Stimulated activated CD4-positive, alpha-beta T cell treated with anti-CD3 and anti-CD28 coated beads, Interleukin-1b, Interleukin-23, amount 100 ng/mL, for 4 hours (primary cell): ENCODE data around the gene IFITM10.
A peak's percentile ranks its signal among the peaks of the same experiment; 100 is the strongest.

ENCODE experiments used
- DNase-seq, 2 donors: peaks; one replicate each; pipeline ENCODE4 v3.0.0-alpha.2; 2020; ENCODE audit warnings: low read depth in 2 of 2

The IFITM10 gene

DNA sequence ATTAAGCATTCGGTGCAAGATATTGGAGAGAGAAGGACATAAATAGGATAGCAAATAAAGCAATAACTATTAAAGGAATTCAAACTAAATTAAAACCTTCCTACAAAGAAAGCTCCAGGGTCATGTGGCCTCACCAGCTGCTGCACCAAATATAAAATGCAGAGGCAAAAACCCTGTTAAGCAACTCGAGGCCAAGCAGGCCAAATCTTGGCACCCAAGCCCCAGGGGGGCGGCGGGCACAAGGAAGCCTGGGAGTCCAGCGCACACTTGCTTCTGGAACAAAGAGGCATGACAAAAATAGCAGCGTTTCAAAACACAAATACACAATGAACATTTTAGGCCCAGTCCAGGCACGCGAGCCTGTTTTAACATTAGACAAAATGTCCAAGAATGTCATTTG, 32.6 kb downstream of the IFITM10 start:
- no peak for DNase-seq

DNA sequence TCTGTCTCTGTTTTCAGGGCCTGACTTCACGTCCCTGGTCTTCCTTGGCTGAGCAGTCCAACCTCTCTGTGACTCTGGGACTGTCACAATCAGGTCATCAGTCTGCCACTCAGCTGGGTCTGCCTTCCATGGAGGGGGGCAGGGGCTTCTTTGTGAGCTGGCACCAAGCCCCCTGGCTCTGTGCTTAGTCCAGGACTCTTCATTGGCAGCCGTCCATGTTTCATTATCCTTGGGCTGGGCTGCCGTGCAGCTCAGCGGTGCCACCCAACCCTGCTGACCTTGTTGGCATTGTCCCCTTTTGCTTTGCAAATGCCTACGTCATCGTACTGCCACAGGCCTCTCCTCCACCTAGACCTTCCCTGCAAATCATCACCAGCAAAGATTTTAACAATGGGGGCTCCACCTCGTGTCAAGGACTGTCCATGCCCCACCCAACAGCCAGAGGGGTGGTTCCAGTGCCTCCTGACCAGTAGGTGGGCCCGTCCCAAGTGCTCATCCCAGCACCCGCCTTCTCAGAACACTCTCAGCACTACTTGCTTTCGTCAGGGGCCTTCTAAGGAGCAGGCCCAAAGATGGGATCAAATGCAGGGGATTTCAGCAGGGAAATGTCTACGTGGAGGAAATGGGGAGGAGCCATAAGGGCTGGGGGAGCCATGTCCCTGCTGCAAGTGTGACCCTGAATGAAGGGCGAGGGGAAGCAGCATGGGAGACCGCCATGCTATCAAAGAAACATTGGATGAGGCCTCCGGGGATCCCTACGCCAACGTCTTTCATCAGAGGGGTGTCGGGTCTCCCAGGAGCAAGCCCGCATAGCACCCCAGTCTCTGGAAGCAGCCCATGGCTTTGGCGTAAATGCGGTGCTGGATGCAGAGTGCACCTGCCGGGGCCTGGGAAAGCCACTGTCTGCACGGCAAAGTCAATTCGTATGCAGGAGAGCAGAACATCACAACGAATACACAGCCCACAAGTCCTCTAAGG, 35.2 kb downstream of the IFITM10 start:
- DNase-seq, result no peak

DNA sequence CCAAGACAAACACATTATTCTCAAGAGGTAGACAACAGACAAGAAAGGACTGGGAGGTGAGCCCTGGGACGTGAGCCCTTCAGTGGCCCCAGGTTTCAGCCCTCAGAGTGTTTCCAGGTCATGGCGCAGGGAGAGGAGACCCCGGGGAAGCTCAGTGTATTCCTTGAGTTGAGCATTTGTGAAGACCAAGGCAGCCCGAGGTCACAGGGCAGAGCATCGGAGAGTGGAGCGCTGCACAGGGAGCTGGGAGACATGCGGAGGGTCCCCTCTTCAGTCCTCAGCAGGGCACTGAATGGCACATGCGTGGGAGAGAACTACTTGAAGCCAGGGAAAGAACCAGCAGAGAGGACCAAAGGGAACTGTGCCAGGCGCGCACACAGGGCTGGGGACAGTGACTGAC, 41.7 kb downstream of the IFITM10 start:
- no peak for DNase-seq

DNA sequence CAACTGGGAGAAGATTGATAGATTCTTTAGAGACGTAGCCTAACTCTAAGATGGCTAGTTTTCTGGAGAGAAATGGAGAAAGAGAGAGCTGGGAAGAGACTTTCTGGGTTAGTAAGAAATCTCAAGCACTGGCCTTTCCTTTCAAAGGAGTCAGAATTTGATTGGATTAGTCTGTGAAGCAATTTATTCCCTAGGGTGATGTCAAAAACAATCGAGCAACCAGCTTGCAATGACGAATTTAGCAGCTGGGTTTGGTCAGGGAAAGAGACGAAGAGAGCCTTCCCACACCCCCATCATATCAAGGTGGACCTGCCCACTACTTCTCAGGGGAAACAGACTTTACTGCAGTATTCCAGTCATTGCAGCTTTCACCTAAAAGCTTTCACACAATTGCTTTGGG, 42.6 kb downstream of the IFITM10 start:
- DNase-seq, result no peak

DNA sequence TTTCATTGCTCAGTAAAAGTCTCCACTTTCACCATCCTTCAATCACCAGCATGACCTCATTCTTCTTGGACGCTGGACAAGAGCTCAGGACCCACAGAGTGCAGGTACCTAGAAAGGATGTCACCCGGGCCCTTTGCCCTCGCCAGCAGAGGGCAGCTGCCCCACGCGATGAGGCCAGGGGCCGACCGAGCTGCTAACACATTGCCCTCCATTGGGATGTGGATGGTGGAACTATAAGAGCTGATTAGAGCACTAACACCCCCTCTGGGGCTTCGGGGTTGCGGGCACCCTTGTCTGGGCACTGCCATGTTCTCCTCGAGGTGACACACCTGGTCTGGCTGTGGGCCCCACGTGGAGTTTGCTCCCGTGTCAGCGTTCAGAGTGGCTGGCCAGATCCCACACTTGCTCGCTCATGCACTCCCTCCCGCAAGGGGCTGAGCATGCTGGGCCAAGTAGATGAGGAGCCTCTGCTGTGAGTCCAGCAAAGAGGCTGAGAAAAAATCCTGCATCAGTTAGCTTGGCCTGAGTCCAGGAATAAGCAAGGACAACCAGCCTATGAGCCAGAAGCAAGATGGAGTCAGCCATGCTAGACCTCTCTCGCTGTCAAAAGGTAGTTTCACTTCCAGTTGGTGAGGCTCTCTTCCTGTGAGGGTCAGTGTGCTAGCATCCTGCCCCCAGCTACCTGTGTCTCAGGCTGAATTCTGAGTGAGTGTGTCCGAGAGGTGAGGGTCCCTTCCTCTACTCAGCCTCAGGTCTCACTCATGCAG, 43.6 kb downstream of the IFITM10 start:
- DNase-seq, result no peak

DNA sequence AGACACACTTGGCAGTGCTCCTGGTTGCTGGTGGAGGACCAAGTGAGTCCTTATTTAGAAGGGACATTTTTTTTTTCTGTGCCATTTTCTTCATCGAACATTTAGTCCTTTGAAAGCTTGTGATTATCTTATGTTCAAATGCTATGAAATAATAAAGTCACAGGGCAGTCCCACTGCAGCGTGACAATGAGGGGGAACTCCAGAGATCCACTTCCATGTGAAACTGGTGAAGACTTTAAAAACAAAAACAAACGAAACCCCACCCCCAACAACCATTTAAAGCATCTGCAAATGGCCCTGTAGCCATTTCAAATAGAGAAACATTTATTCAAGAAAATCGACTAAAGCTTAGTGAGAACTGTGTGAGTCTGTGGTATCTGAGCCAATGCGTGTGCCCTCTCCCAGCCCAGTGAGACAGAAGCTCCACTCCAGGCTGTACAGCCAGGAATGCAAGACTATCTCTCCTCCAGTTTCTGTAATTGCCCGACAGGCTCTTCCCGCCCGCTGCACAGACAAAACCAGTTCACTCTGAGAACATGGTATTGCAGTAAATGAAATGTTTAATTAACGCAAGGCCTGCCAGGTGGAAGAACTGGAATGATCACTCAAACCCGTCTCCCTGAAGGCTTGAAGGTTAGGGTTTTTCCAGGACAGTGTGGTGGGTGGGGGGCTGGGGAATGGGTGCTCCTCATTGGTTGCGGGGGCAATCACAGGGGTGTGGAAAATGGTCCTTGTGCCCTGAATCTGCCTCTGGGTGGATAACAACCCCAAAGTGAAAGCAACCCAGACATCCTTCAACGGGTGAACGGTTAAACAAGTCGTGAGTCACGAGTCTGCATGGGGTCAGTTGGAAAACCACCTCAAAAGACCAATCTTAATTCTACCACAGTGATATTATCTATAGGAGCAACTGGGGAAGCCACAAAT, 45.0 kb downstream of the IFITM10 start:
- DNase-seq, result no peak

DNA sequence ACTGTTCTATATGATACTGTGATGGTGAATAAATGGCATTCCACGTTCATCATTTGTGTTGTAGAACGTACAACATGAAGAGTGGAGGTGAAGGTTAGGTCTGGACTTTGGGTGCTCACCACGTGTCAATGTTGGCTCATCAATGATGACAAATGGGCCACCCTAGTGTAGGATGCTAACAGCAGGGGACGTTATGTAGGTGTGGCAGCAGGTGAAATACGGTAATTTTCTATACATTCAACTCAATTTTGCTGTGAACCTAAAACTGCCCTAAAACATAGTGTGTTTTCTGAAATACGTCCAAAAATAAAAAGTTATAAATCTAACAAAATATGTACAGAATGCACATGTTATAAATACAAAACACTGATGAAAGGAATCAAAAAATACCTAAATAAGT, 47.2 kb downstream of the IFITM10 start:
- DNase-seq, result no peak

DNA sequence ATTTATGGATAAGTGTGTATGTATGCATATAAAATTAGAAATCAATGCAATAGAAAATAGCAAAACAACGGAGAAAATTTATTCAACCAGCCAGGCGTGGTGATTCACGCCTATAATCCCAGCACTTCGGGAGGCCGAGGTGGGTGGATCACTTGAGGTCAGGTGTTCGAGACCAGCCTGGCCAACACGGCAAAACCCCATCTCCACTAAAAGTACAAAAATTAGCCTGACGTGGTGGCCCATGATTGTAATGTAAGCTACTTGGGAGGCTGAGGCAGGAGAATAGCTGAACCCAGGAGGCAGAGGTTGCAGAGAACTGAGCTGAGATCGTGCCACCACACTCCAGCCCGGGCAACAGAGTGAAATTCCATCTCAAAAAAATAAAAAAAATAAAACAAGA, 47.9 kb downstream of the IFITM10 start:
- no peak for DNase-seq

DNA sequence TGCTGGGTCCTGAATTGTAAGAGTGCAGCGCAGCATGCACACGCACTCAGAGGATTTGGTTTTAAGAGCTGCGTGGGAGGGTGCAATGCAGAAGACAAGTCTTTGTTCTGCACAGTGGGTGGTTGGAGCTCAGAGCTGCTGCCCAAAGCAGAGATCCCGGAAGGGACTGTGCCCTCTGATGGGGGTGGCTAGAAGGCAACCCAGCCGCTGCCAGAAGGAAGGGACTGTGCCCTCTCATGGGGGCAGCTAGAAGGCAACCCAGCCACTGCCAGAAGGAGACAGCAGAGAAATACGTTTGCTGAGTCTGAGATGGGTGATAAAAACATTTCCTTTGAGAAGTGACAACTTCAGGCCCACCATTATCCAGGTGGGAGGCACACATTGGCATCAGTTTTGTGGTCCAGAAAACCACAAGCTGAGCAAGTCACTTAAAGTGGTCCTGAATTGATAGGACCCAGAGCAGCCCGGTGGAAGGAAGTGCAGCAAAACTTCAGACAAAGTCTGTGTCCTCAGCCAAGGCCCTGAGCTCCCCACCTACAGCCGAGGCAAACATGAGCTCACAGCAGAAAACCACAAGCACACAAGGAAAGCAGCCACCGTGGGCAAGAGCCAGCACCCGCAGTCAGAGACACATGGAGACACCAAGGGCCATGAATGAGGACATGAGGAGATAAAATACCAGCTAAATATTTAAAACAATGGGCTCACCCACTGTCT, 49.1 kb downstream of the IFITM10 start:
- no peak for DNase-seq

DNA sequence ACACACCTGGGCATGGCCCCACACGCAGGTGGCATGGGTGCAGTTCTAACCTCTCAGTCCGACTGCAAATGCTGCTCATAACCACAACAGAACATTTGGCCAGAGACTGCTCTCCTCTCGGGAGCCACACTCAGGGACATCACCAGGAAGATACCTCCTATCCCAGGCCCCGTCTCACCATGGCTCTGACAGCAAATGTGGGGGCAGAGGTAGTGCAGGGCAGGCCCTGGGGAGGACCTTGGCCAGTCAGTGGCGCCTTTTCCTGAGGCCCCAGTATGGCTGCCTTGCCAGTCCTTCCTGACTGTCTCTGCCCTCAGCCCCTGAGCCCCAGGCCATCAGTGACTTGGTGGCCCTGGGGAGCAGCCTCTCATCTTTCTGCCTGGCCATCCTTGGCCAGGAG, 50.6 kb downstream of the IFITM10 start:
- no peak for DNase-seq

DNA sequence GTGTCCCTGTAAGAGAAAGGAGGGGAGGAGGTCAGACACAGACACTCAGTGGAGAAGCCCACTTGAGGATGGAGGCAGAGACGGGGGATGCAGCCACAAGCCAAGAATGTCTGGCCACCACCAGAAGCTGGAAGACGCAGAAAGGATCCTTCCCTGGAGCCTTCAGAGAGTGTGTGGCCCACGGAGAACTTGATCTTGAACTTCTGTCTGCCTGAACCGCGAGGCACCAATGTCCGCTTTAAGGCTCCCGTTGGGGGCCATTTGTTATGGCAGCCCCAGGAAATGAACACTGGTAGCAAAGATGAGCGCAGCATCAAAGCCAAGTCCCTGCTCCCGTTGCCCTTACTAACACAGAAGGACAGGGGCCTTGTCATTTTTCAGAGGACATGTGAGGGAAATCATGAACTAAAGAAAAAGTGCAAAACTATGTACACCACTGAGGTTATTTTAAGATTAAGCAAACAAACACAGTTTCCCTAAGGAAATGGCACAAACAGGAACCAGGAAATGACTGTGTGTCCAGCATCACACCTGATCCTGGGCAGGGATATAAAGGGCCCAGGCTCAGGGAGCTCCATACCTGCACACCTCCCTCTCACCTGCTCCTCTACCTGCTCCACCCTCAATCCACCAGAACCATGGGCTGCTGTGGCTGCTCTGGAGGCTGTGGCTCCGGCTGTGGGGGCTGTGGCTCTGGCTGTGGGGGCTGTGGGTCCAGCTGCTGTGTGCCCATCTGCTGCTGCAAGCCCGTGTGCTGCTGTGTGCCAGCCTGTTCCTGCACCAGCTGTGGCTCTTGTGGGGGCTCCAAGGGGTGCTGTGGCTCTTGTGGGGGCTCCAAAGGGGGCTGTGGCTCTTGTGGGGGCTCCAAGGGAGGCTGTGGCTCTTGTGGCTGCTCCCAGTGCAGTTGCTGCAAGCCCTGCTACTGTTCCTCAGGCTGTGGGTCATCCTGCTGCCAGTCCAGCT, 53.5 kb downstream of the IFITM10 start, which contains the start of gene KRTAP5-6:
KRTAP5-6 (plus strand) TSS at position 588 of the 963 bp plus-strand sequence; CDS start at position 639, 51 bp downstream.
- no peak for DNase-seq

DNA sequence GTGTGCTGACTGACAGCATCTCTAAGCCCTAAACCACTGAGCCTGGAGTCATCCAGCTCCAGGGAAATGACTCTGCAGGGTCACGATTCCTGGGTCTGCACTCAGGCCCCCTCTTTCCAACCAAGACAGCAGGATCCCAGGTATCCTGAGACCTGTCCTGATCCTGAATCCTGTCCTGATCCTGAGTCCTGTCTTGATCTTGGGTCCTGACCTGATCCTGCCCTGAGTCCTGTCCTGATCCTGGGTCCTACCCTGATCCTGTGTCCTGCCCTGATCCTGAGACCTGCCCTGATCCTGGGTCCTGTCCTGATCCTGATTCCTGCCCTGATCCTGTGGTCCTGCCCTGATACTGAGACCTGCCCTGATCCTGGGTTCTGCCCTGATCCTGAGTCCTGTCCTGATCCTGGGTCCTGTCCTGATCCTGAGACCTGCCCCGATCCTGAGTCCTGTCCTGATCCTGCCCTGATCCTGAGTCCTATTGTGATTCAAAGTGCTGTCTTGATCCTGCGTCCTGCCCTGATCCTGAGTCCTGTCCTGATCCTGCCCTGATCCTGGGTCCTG, 54.8 kb downstream of the IFITM10 start:
- no peak for DNase-seq

DNA sequence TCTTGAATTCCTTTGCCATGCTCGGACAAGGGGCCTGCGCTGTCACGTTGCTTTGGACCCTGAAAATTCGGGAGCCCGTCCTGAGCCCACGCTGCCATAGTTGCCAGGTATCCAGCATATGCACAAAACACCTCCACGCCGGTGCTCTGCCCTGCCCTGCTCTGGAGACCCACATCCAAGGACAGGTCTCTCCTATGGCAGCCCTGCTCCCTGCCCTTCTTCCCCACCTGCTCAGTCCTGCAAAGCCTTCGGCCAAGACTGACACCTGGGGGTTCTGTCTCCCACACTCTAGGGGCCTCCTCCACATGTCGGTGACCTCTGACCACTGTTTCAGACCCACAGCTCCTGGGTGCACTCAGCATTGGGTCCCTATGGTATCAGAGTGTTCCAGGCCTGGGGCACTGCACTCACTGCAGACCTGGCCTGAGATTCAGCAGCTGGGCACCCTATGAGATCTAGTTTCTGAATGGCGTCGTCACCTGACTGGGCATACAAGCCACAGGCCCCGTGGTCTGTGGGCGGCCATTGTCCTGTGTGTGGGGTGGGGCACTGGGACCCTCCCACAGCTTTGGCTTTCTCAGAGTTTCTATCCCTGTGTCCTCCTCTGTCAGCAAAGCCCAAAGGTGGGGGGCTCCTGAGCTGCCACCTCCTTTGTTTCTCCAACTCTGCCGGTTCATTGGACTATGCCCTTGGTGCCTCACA, 55.4 kb downstream of the IFITM10 start:
- DNase-seq, result no peak

DNA sequence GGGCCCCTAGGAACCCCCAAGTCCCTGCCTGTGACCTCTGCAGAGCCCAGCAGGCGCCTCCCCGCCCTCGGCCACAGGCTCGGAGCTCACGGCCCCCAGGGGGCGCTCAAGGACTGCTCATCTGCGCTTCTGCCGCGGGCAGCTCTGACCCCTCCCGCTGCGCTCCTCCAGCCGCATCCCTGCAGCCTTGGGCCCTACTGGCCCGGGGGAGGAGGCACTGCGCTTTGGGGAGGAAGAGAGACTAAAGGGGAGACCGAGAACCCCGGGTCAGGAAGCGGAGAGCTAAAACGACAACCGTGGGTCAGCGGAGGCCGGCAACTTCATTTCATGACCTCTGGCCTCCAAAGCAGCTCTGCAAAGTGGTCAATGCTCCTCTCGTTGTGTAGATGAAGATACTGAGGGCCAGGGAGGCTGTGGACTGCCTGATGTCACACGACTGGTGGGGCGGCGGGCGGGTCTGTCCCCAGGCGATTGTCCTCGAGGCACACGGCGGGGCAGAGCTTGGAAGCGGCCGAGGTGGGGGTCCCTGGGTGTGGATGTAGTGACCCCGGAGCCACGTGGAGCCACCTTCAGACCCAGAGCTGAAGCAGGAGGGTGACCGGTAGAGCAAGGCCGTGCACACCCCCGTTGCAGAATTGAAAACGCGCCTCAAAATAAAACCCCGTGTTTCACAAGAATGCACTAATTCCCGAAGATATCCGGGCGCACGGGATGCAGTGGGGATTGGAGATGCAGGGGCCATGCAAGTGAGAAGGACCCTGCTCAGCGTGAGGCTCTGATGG, 56.1 kb downstream of the IFITM10 start:
- DNase-seq, result peak; percentile 79 to 88

DNA sequence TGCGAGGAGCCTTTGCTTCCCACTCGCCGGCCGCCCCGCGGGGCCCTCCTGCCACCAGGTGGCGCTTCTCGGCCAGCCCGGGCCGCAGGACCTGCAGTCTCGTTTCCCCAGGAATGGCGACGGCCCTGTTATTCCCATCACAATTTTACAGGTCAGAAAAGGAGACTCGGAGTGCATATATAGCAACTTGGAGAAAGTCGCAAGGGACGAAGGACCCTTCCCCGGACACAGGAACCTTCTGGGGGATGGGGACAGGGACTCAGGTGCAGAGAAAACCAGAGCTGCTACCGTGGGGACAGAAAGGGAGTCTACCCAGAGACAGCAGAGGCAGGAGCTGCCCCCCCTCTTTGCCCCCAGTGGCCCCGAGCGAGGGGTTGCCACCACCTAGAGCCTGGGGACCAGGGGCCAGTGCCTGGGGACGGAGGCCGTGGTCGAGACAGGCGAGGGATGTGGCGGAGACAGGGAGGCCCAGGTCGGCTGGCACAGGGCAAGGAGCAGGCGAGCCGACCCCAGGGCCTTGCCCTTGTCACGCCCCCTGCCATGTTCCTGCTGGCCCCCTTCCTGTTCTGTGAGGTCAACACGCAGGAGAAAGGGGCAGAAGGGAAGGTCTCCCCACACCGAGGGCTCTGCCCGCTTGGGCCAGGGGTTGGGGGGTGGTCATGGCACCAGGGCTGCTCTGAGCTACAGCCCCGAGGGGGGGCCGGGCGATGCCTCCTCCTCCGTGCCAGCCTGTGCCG, 56.9 kb downstream of the IFITM10 start:
- peak; percentile 61 to 78 for DNase-seq

DNA sequence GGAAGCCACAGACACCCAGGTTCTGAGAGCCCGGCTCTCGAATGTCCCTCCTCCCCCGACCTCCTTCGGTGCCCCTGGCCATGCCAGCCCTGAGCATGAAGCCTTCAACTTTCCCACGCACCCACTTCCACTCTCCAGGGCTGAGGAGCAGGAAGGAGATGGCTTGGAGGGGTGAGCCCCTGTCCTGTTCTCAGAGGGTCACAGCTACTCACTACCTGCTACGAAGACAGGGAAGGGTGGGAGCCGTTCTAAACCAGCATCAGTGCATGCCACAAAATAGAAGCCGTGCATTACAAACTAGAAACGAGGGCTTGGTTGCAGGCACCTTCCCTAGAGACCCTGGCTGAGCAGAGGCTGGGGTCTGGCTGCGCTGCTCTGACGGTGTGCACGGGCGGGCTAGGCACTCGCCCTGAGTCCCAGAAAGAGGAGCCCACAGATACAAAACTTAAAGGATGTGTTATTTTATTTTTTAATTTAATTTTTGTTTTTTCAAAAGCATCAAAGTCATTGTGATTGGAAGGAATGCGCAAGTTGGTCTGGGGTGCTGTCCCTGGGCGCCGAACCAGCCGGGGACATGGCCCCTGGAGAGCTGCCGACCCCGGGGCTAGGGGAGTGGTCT, 57.6 kb downstream of the IFITM10 start:
- no peak for DNase-seq
